GDM1 (cell line): ENCODE measurements around the gene PLEKHF1.
"Not testable (repeated sequence)": the region's sequence is repeated elsewhere in the genome, so short reads cannot be mapped to it uniquely, and the experiment has no call there.

Experiments
- DNase-seq: peaks from one replicate; lab custom pipeline; 2025; lab: John Stamatoyannopoulos, UW

PLEKHF1 gene

DNA sequence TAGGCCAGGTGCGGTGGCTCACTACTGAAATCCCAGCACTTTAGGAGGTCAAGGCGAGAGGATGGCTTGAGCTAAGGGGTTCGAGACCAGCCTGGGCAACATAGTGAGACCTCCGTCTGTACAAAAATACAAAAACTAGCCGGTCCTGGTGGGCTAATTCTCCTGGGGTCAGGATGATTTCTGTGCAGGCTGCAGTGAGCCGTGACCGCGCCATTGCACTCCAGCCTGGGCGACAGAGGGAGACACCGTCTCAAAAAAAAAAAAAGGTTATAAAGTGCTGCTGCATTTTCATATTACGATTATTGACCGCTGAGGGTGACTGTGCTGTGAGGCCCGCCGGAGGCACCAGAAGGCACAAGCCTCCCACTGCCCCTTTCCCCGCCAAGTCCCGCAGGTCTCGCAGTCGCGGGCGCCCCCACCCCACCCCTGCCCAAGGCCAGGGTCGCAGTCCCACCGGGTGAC, 477 bp upstream of the PLEKHF1 start:
- no peak for DNase-seq

DNA sequence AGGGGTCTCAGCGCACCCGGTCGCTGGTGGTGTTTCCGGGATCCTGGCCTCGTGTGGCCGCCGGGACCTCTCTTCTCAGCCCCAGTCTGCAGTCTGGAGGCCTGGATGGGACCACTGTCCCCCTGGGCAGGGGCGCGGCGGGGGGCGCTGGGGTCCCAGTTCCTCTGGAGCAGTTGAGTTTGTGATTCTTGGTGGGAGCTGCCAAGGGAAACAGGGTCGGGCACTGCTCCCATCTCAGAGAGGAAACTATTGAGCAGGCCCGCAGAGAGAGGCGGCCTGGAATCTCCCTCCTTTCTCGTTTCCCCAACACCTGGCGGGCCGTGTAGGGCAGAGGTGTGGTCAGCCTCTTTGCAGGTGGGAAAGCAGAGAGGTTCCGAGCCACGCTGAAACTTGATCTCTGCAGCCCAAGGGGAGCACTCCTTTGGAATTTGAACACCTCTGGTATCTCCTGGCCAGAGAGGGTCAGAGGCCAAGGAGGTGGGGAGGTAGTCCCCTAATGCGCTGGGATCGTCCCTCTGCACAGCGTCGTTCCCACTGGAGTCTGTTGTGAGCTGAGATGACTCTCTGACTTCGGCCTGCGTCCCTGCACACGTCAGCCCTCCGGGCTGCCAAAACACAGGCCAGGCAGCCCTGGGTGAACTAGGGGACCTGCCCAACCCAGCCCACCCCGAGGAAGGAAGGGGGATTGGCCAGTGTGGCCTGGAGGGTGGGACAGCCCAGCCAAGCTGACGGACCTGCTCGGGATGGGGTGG, 741 bp downstream of the PLEKHF1 start:
- no peak for DNase-seq

DNA sequence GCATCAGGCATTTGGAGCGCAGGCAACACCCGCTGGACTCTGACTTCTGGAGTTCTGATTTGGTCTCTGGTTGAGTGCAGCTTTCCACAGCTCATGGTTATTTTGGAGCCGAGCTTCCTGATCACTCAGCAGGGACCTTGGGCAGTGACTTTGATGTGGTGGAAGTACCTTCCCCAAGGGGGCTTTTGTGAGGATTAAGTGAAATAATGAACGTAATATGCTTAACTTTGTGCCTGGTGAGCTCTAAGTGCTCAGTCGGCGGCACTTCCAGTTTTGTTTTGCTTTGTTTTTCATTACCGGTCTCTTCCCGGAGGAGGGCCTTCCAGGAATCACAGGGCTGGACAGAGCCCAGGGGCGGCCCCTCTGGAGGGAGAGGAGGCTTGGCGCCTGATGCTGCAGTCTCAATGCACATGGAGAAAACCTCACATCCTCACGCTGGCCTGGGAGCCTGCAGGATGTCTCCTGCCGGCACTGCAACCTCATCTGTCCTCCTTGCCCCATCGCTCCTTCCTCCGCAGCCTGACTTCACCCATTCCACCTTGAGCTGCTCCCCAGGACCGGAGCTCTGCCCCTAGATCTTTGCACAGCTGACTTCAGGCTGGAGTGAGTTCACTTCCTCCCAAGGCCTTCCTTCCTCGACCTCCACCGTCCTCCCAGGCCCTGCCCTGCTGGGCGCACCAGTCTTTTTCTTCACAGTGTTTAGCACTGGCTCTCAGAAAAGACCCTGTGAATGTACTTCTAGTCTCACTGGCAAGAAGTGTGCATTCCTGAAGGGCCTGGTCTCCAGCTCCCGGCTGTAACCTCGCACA, 1.5 kb downstream of the PLEKHF1 start:
- DNase-seq: no peak

DNA sequence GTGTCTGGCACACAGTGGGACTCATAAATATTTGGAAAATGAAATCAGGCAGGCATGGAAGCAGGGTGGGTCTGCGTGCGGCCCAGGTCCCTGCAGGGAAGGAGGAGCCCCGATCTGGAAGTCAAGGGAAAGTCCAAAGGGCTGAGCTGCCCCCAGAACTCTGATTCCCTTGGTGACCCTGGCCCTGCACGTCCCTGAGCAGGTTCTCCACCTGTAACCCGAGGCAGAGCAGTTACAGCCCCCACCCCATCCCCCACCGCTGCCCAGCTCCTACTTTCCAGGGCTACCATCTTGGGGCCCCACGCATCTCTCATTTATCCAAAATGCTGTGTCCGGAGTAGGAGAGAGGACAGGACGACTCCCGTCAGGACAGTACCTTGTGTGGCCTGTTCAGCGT, 2.1 kb downstream of the PLEKHF1 start:
- no peak for DNase-seq

DNA sequence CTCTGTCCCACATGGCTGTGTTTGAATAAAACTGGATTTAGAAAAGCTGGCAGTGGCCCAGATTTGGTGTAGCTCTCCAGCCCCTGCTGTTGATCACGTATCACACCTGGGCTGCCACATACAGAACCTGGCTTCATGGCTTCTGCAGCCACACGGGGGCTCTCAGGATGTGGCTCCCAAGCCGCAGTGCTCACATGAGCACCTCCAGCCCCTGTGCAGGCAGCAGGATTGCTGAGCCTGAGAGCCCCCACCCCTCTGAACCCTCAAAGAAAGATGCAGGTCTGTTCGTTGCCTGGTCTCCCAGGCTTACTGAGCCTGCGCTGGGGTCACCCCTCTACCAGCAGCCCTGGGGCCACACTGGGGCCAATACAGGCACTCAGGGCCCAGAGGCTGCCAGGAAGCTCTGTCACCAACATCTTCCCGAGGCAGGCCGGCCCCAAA, 2.7 kb downstream of the PLEKHF1 start:
- no peak for DNase-seq

DNA sequence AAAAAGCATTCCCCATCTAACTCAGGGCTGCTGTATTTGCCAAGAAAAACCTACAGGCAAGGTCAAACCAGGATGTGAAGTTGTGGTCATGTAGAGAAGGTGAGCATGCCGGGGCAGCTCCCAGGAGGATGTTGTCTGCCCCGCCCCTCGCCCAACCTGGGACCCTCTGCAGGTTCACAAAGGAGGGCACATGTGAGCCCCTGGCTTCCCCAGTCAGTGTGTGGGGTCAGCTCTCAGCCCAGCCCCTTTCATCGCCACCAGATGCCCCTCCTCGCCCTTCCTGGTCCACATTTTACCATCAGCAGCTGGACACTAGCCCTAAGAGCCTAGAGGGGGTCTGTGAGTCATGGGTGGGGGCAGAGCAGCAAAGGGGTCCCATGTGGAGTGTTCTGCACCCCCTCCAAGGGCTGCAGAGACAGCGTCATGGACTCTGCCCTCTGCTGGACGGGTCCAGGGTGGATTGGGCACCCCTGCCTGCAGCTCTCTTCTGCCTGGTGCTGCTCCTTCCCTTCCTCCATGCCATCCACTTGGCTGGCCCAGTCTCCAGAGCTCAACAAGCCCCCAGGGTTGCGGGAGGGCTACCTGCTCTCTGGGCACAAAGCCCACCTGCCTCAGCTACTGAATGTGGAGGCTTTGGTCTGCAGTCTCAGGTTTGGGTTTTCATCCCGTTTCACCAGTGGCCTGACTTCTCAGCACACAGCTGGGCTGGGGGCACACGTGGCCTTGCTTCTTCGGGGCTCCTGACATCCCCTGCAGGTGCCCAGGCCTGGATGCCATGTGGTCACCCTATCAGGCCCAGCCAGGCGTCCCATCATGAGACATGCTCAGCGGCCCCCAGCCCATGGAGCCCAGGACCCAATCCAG, 3.7 kb downstream of the PLEKHF1 start:
- DNase-seq: no peak

DNA sequence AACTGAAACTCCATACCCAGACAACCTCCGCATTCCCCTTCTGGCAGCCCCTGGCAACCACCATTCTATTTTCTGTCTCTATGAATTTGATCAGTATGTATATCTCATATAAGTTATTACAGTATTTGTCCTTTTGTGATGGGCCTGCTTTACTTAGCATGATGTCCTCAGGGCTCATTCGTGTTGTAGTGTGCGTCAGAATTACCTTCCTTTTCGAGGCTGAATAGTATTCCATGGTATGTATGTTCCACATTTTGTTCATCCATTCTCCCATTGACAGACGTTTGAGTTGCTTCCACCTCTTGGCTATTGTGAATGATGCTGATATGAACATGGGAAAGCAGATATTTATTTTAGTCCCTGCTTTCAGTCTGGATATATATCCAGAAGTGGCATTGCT, 5.0 kb downstream of the PLEKHF1 start:
- no peak for DNase-seq

DNA sequence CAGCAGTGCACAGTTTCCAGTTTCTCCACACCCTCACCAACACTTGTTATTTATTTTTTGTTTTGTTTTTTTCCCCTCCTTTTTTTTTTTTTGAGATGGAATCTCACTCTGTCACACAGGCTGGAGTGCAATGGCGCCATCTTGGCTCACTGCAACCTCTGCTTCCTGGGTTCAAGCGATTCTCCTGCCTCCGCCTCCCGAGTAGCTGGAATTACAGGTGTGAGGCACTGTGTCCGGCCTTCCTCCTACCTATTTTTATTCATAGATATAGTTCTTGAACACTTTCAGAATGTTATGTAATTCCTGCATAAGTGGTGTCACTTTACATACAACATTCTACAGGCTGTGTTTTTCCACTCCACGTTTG, 5.7 kb downstream of the PLEKHF1 start:
- not testable (repeated sequence) for DNase-seq

DNA sequence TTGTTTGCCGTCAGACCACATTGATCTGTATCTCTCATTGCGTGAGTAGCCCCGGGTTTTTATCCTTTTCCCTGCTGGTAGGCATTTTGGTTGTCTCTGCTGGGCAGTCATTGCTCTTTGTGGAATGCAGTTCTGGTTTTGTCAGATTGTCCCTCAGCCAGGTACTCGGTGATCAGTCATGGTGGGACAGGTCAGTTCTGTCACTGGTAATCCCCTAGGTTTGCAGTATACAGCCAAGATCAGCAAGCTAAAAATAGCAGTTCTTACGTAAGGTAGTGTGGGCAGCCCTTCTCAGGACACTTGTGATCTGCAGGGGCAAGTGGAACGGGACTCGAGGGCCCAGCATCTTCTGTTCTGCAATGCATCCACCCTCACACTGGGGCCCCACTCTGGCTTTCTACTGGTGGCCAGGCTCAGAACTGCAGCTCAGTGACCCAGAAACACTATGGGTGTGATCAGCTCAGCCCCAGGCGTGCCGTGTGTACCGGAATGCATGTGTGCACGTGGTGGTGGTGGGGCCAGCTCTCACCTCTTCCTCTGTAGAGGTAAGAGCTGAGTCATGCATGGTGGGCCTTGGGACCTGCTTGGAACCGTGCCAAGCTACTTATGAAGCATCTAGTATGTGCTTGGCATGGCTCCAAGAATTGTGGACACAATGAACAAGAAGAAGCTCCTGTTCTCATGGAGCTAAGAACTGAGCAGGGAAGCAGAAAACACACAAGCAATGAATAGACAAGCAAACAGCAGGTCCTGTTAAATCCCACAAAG, 6.3 kb downstream of the PLEKHF1 start:
- no peak for DNase-seq

DNA sequence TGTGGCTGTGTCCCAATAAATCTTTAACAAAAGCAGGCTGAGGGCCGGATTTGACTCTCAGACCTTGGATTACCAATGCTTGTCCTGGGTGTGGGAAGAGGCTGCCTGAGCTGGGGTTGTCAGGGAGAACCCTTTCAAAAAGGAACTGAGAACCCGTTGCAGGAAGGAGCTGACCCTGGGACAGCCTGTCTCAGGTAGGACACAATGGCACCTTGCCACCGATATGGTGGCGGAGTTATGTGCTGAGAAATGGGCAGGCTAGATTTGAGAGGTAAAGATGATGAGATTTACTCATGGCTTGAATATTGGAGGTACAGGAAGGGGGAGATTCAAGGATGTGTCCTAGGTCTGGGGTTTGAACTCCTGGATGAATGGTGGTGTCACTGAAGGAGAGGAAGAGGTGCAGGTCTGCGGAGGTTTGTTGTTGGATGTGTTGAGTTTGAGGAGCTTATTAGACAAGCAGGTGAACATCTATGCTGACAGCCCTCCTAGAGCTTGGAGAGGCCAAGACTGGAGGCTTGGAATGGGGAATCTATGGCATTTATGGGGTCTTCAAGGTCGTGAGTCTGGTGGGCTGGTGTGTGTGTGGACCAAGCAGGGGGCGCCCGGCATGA, 7.2 kb downstream of the PLEKHF1 start:
- DNase-seq: no peak

DNA sequence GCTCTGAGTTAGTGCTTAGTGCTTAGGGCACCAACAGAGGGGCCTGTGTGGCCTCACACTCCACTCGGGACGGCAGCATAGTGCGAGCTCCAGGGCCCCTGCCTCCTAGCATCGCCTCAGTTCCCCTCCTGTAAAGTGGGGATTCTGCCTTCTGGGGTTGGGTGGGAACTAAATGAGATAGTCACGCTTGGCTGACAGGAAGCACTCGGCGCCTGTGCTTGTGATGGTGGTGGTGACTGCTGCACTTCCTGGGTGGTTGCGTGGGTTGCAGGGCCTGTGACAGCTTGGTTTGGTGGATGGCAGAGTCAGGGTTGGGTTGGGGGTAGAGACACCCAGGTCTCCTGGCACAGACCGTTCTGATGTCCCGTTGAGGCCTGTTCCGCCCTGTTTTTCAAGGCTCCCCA, 7.7 kb downstream of the PLEKHF1 start:
- no peak for DNase-seq

DNA sequence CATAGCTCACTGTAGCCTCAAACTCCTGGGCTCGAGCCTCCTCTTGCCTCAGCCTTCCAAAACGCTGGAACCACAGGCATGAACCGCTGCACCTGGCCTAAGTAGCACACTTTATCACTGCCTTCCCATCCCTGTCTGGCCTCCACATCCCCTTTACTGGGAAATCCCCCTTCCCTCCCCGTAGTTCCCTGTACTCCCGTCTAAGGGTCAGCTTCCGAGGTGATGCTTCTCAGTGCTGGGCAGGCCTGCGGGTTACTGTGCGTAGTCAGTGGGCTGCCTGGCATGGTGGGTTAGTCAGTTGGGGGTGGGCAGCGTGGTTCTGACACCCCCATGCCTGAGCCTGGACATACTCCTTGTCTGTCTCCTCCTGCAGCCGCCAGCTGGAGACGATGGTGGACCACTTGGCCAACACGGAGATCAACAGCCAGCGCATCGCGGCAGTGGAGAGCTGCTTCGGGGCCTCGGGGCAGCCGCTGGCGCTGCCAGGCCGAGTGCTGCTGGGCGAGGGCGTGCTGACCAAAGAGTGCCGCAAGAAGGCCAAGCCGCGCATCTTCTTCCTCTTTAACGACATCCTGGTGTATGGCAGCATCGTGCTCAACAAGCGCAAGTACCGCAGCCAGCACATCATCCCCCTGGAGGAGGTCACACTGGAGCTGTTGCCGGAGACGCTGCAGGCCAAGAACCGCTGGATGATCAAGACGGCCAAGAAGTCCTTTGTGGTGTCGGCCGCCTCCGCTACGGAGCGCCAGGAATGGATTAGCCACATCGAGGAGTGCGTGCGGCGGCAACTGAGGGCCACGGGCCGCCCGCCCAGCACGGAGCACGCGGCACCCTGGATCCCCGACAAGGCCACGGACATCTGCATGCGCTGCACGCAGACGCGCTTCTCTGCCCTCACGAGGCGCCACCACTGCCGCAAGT, 8.4 kb downstream of the PLEKHF1 start:
- DNase-seq: no peak

DNA sequence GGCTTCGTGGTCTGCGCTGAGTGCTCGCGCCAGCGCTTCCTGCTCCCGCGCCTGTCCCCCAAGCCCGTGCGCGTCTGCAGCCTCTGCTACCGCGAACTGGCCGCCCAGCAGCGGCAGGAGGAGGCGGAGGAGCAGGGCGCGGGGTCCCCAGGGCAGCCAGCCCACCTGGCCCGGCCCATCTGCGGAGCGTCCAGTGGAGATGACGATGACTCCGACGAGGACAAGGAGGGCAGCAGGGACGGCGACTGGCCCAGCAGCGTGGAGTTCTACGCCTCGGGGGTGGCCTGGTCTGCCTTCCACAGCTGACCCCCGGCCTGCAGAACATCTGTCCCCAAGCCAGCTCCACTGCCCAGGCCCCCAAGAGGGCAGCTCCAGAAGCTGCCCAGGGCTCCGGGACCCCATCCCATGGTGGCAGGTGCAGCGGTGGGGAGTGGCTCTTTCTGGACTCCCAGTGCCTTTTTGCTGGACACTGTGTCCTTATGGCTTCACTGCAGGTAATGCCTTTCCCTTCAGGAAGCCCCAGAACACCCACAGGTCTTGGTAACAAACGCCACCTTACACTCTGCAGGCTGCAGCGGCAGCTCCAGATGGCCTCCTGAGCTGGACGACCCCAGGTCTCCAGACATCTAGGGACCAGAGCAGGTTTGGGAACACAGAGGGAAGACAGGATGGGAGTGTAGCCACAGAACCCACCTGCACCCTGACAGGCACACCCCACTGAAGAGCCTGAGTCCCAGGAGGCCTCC, 9.3 kb downstream of the PLEKHF1 start:
- no peak for DNase-seq

DNA sequence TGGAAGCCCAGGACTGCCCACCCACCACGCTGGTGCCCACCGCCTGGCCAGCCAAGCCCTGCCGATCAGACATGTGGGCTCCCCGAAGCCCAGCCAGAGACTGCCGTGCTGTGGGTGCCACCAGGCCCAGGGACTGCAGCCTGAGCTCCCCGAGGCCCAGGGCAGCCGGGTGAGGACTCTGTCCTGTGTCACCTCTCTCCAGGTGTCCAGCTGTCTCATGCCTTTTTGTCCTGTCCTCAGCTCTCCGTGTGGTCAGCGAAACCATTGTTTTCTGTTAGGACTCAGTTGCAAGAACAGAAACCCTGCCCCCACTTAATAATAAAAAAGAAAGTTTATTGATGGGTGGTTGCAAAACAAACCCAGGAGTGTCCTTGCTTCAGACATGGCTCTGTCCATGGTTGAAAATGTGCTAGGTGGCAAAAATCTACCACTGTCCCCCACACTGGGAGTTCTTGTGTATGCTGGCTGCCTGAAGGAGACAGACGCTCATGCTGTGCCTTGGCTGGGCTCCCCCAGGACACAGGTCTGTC, 9.9 kb downstream of the PLEKHF1 start:
- no peak for DNase-seq

DNA sequence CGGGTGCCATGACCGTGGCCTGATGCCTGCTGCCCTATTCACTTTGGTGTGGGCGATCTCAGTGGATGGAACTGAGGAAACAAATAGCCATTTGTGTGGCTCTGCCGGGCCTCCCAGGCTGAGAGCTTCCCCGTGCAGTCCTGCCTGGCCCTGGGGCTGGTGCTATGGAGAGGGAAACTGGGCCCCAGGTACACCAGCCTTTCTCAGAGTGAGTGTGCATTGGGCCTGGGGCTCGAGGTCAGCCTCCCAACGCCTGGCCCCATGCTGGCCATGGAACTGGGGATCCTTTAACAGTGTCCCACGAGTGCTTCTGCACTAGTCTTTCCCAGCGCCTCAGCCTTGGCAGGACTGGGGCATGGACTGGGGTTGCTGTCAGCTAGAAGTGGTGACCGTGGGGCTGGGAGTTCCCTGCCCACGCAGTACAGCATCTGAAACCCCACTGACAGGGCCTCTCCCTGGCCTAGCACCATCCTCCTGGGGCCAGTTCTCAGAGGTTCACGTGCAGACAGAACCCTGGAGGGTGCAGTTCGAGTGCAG, 10.5 kb downstream of the PLEKHF1 start:
- DNase-seq: no peak

DNA sequence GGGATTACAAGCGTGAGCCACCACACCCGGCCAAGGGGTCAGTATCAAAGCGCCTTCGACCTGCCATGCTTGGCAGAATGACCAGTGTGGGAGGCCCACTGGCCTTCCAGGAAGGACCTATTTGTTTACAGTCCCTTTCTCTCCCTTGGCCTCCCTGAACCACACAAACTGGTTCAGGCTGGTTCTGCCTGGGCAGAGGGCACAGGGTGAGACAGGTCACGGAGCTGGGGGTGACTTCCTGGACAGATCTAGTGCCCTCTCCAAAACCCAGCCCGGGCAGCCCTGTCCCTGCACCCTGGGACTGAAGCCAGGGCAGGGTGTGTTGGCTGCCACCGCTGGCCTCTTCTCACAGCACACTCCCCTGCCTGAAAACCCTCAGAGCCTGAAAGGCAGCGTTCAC, 11.3 kb downstream of the PLEKHF1 start:
- no peak for DNase-seq

DNA sequence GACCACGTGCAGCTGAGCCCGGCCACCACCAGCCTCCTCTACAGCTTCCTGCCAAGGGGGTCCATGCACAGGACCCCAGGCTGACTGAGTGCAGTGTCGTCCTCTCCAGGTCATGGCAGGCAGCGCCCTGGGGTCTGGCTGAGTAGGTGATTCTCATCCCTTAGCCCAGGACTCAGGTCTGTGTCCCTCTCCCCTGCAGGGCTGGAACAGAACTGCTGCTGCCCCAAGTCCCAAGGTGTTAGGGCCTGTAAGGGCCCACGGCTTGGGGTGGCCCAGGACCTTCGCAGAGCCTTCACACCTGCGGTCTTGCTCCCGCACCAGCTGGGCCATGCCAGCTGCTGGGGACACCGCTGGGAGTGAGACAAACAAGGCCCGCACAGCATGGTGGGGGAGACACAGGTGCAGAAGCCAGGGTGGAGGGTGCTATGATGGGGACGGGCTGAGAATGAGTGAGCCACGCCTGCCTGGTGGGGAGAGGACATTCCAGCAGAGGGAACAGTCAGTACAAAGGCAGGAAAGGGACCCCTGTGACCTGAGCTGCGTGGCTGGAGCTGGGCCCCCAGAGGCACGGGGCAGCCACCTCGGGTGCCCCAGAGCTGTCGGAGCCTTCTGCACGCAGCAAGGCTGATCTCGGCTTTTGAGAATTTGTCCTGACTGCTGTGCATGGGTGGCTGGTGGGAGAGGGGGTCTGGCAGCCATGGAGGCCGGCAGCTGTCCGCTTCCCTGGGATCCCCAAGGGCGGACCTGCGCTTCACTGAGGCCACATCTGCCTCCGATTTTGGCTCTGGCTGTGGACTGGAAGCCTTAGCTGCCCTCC, 11.9 kb downstream of the PLEKHF1 start:
- DNase-seq: no peak

DNA sequence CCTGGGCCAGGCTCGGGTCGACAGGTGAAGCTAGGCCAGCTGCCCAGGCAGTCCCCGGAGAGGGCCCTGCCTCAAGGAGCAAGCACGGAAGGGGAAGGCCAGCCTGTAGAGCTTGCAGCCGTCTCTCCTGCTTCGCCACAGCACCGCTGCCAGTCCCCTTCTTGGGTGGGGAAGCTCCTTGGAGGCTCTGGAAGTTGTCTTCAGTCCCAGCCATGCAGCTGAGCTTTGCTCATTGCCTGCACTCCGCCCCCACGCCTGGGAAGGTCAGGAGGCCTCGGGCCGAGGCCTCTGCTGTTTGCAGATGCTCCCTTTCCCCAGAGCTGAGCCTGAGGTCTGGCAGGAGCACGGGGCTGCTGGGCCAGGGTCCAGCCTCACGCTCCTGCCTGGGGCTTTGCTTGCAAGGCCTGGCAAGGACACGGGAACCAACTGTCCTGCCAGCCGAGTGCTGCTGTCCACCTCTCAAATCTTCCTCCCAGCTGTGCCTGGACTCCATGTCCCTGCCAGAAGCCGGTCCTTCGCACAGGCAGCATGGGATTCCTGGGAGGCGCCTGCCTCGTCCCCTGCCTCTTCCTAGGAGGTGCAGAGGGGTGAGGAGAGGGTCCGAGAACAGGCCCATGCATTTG, 13.3 kb downstream of the PLEKHF1 start:
- DNase-seq: no peak
